ENCODE results near the gene ASB7. TPM values are rescaled to one million over a fixed set of nuclear protein-coding genes. Genes with fewer than 3 reads are reported as not detected.

The ASB7 gene
- total and polyA plus RNA-seq, 2 donors from 2014 or later = 5.3 to 17.7 TPM

- FAIRE-seq = no peak
- intact Hi-C loops (cut with DNase I) = no loop called here
- Histone ChIP-seq H3K27ac (ENCODE audit: low read depth in 2 of 2, low read length in 2 of 2) (no peak overlapping the region), H3K27me3 (ENCODE audit: control insufficient read depth, insufficient read depth, low read length) (no peaks in the 10 kb centered on the region), H3K4me1 (ENCODE audit: control insufficient read depth in 2 of 3, insufficient read depth in 2 of 3, low read depth in 1 of 3, low read length in 3 of 3) (no peaks in the 10 kb centered on the region), H3K9me3 (ENCODE audit: control insufficient read depth in 2 of 3, insufficient read depth in 1 of 3, low read length in 3 of 3) (no peaks in the 10 kb centered on the region), H3K36me3 (ENCODE audit: control insufficient read depth in 2 of 3, insufficient read depth in 3 of 3, low read length in 3 of 3) (peaks cover 2 to 22% (median 15%) of the 10 kb centered on the region in 3 donors), H3K4me3 (ENCODE audit: low read length in 3 of 3) (no peak overlapping the region), H3K9ac (ENCODE audit: low read length in 3 of 3) (no peak overlapping the region)
- DNase-seq = no peak
- TF ChIP-seq, protein P1, sequence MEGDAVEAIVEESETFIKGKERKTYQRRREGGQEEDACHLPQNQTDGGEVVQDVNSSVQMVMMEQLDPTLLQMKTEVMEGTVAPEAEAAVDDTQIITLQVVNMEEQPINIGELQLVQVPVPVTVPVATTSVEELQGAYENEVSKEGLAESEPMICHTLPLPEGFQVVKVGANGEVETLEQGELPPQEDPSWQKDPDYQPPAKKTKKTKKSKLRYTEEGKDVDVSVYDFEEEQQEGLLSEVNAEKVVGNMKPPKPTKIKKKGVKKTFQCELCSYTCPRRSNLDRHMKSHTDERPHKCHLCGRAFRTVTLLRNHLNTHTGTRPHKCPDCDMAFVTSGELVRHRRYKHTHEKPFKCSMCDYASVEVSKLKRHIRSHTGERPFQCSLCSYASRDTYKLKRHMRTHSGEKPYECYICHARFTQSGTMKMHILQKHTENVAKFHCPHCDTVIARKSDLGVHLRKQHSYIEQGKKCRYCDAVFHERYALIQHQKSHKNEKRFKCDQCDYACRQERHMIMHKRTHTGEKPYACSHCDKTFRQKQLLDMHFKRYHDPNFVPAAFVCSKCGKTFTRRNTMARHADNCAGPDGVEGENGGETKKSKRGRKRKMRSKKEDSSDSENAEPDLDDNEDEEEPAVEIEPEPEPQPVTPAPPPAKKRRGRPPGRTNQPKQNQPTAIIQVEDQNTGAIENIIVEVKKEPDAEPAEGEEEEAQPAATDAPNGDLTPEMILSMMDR (IDR thresholded peaks at IDR 0.05; ENCODE audit: borderline replicate concordance, extremely low read depth, insufficient read depth) = no peak
These were observed 14.3 kb downstream of the ASB7 start for GRCh38 chr15:100616700-100617099.

DNA sequence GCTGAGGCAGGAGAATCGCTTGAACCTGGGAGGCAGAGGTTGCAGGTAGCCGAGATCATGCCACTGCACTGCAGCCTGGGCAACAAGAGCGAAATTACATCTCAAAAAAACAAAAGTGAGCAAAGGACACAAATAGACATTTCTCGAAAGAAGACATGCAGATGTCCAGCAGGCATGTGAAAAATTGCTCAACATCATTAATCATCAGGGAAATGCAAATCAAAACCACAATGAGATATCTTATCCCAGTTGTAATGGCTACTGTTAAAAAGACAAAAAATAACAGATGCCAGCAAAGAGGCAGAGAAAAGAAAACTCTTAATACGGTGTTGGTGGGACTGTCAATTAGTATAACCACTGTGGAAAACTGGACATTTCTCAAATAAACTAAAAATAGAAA lies 20.9 kb downstream of the ASB7 start:
- intact Hi-C loops (cut with DNase I) = loop anchor here (10.0 kb wide), 1 partner anchor 382 kb away; no protein-coding TSS in a partner anchor
- TF ChIP-seq, protein P1 (IDR thresholded peaks at IDR 0.05; ENCODE audit: borderline replicate concordance, extremely low read depth, insufficient read depth) = no peak
- DNase-seq (no peak), FAIRE-seq (no peak)
- no peak overlapping the region for H3K27ac ChIP-seq (ENCODE audit: low read depth in 2 of 2, low read length in 2 of 2)
- H3K9ac ChIP-seq (ENCODE audit: low read length in 3 of 3) = no peak overlapping the region
- no peaks in the 10 kb centered on the region for H3K27me3 ChIP-seq (ENCODE audit: control insufficient read depth, insufficient read depth, low read length)
- no peaks in the 10 kb centered on the region for H3K9me3 ChIP-seq (ENCODE audit: control insufficient read depth in 2 of 3, insufficient read depth in 1 of 3, low read length in 3 of 3)
- peaks cover 0 to 3% (median 2%) of the 10 kb centered on the region in 3 donors for H3K36me3 ChIP-seq (ENCODE audit: control insufficient read depth in 2 of 3, insufficient read depth in 3 of 3, low read length in 3 of 3)
- H3K4me1 ChIP-seq (ENCODE audit: control insufficient read depth in 2 of 3, insufficient read depth in 2 of 3, low read depth in 1 of 3, low read length in 3 of 3) = no peaks in the 10 kb centered on the region
- H3K4me3 ChIP-seq (ENCODE audit: low read length in 3 of 3) = no peak overlapping the region

DNA sequence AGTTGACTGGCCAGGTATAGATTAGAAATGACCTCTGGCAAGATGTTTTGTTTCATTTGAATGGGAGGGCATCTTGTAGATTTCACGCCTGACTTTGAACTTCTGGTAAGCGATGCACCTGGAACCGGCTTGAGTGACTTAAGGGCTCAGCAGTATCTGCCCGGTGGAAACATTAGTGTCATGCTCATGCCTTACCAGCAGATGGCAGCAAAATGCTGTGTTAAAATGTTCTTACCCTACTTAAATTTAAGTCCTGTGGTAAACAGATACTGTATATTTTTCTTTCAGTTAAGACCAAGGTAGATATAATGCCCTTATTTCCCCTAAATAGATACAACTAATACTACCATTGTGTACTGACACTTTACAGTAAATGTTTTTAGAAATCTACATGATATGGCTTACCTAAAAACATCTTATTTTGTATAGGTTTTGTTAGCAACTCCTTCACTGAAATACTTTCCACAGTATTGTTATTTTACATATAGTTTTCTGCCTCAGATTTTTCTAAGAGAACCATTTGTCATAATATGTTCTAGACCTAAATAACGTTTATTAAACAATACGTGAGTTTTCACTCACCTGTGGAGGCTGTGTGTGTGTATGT lies 25.5 kb downstream of the ASB7 start:
- intact Hi-C loops (cut with DNase I) = loop anchor here (10.0 kb wide), 1 partner anchor 377 kb away; no protein-coding TSS in a partner anchor
- H3K27me3 ChIP-seq (ENCODE audit: control insufficient read depth, insufficient read depth, low read length) = no peaks in the 10 kb centered on the region
- FAIRE-seq (peak; percentile 86), DNase-seq (peak in 4 of 5 donors; percentile 72 to 89 (median 80))
- peaks cover 3 to 21% (median 8%) of the 10 kb centered on the region in 3 donors for H3K36me3 ChIP-seq (ENCODE audit: control insufficient read depth in 2 of 3, insufficient read depth in 3 of 3, low read length in 3 of 3)
- no peak overlapping the region for H3K9ac ChIP-seq (ENCODE audit: low read length in 3 of 3)
- H3K27ac ChIP-seq (ENCODE audit: low read depth in 2 of 2, low read length in 2 of 2) = no peak overlapping the region
- no peaks in the 10 kb centered on the region for H3K9me3 ChIP-seq (ENCODE audit: control insufficient read depth in 2 of 3, insufficient read depth in 1 of 3, low read length in 3 of 3)
- TF ChIP-seq, protein P1 (IDR thresholded peaks at IDR 0.05; ENCODE audit: borderline replicate concordance, extremely low read depth, insufficient read depth) = peak; percentile 88
- H3K4me3 ChIP-seq (ENCODE audit: low read length in 3 of 3) = no peak overlapping the region
- H3K4me1 ChIP-seq (ENCODE audit: control insufficient read depth in 2 of 3, insufficient read depth in 2 of 3, low read depth in 1 of 3, low read length in 3 of 3) = no peaks in the 10 kb centered on the region
